GM18951 (cell line): ENCODE measurements around the gene ERGIC2.
A peak's percentile ranks its signal among the peaks of the same experiment; 100 is the strongest.

ENCODE experiments used
- POLR2A ChIP-seq: IDR thresholded peaks from 4 replicates; pipeline ENCODE4 v1.6.1; 2011; ENCODE audit warnings: mild to moderate bottlenecking; ENCODE audit not compliant: insufficient read length, insufficient read depth; ENCODE audit errors: extremely low read depth
- in situ Hi-C: fragments of 300-500 bp; cut with MboI; formaldehyde crosslinking; loops from one replicate; pipeline ENCODE4 v1.12.0; 2022; ENCODE audit warnings: low sequenced_read_pairs, mixed read lengths, inconsistent platforms; ENCODE audit not compliant: unreplicated experiment

Gene ERGIC2, protein sequence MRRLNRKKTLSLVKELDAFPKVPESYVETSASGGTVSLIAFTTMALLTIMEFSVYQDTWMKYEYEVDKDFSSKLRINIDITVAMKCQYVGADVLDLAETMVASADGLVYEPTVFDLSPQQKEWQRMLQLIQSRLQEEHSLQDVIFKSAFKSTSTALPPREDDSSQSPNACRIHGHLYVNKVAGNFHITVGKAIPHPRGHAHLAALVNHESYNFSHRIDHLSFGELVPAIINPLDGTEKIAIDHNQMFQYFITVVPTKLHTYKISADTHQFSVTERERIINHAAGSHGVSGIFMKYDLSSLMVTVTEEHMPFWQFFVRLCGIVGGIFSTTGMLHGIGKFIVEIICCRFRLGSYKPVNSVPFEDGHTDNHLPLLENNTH

DNA sequence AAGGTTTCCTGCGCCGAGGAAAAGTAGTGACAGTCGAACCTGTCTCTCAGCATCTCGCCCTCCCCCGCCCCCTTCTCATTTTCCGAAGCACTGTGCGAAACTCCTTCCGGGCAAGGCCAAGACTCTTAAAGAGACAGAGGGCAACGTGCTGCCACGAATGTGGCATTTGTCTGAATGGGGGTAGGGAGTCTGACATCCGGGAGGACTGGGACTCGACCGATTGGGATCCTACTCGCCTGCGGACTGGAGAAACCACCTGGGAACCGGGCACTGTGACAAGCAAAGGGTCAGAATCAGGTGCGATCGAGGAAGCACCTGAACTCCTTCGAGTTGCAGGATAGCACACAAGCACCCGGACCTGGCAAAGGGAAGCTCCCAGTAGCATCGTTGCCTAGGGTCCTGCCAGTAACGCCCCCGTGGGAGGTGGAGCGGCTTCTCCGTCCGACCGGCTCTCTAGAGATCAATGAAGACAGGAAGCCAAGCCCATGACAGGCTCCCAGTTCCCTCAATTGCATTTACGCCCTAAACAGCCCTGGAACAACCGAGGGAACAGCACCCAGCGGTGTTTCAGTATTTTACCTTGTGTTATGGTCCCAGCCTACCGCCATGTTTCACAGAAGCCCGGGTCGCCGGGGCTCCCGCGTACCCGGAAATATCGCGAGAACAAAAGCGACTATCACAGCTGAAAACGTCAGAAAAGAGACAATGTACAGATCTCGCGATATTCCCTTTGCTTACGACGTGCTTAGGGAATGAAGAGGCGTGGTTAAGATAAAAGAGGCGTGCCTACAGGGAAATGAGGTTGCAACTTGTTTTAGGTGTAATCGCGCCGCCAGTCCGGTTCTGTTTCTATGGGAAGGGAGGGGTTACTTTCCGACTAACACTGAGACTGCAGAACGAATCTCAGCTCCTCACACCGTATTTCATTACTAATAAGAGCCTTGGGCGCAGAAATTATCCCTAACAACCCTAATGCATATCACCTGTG is at the start of gene ERGIC2:
Gene ERGIC2 (minus strand): TSS at position 637 of the 988 bp plus-strand sequence. CDS start 9,539 bp downstream, outside the sequence.
- peak; percentile 68 for TF ChIP-seq POLR2A
- in situ Hi-C loops = no loop called here

DNA sequence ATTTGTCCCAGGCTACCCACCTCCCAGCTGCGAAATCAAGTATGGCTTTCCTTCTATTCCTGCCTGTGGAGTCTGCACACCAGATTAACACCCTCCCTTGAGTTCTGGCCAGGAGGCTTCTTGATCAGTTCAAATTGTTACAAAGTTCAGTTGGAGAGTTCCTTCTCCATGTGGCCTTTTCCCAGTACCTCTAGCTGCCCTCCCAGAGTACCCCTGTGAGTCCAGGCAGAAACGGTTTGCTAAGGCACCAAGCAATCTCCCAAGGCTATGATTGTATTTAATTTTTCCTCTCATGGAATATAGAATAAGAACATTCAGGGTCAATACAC is 49.7 kb upstream of the ERGIC2 start:
- no peak for TF ChIP-seq POLR2A
- in situ Hi-C loops = no loop called here

DNA sequence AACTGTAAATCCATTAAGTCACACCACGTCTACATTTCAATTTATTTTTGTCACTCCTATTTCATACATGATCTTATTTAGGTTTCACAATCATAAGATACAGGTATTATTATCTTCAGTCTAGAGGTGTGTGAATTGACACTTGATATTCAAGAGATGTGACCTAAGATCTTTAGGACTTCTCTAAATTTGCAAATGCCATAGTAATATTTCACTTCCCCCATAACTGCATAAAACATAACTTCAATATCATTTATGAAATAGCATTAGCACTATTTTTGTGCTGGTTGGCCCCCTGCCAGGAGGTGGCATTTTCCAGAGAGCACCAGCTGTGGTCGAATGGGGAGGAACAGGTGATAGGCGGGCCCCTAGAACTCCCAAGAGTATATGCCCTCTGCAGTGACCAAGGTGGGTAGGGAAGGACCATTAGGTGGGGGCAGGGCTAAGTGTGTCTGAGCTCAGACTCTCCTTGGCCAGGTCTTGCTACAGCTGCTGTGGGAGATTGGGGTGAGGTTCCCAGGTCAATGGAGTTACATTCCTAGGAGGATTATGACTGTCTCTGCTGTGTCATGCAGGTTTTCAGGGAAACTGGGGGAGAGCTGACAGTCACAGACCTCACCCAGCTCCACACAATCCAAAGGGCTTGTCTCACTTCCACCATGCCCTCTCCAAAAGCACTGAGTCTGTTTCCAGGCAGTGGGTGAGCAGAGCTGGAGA is 49.2 kb upstream of the ERGIC2 start:
- TF ChIP-seq POLR2A = no peak
- in situ Hi-C loops = no loop called here

DNA sequence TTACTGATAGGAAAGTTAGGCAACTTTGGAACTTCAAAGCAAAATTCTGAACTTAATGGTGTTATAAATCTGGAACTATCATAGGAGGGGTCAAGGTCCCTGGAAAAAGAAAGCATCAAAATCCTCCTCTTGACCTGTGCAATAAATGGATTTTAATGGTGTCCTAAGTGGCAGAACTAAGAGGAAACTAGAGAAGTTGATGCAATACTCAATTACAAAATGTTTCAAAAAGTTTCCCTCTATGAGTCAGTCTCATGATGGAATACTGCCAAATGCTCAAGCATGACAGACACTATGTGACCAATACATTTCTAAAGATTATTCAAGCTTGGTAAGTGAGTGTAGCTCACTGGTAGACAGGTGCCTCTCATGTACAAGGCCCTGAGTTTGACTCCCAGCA is 47.7 kb upstream of the ERGIC2 start:
- TF ChIP-seq POLR2A = no peak
- in situ Hi-C loops = no loop called here

DNA sequence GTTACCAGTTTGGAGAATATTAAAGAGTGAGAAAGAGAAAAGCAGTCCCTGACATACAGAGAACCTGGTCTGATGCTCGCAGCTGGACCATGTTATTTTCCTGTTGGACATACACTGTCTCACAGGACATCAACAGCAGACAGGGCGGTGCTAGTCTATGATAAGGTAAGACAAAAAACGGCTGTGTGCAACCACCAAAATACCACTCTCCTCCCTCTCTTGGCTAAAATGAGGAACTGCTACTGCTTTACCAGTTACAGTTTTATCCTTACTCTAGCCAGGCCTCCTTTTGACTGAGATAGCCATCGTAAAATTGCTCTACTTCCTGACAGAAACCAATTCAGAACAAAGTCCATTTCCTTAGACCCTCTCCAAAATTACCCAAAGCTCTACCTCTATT is 47.0 kb upstream of the ERGIC2 start:
- in situ Hi-C loops = no loop called here
- TF ChIP-seq POLR2A = no peak

DNA sequence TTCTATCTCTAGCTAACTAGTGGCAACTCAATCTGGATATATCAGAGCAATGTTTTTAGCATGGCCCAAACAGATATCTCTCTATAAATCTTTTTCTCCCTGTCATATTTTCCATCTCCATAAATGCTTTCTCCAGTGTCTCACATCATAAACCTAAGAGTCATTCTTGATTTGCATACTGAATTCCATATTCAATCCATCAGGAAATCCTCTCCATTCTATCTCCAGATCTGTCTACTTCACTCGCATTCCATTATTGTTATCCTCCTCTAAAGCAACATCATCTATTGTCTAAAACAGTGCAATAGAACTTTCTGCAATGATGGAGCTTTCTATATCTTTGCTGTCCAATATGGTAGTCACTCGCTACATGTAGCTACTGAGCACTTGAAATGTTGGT is 45.5 kb upstream of the ERGIC2 start:
- TF ChIP-seq POLR2A = no peak
- in situ Hi-C loops = no loop called here

DNA sequence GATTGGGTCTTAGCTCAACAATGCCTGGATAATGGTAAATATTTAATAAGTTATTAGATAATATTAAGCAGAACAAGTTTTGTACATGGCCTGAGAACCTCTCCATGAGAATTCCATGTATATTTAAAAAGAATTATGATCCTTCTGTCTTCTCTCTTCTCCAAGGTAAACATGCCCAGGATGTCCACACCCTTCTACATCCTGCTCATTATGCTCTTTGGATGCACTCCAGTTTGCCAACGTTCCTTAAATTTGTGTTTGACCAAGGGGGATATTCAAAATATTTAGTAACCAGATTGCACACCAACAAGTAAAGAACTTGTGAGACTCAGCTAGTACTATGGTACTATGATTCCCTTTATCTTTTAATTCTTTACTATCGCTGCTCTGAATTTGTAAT is 44.8 kb upstream of the ERGIC2 start:
- in situ Hi-C loops = no loop called here
- TF ChIP-seq POLR2A = no peak

DNA sequence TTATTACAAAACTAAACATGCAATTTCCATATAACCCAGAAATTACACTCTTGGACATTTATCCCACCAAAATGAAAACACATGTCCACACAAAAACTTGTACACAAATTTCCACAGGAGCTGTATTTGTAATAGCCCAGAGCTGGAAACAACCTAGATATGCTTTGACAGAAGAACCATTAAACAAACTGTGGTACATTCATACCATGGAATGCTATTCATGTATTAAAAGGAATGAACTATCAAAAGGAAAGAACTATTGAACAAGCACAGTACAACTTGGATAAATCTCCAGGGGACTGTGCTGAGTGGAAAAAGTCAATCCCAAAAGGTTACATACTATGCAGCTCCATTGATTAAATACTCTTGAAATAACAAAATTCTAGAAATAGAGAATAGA is 35.8 kb upstream of the ERGIC2 start:
- TF ChIP-seq POLR2A = no peak
- in situ Hi-C loops = no loop called here

DNA sequence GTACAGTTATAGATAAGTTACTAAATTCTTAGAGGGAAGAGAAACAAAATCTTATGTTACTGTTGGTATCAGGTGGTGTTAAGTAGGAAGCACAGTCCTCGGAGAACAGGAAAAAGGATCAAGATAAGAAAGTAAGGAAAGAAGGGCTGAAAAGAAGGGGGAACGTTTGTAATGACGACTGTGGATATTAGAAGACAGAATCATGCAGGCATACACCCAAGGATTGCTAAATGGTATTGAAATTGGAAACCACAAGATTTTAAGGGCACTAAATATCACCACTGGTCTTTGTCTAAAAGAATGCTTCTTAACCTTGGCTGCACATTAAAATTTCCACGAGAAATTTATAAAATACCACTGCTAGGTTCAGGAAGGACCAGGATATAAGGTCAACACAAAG is 34.1 kb upstream of the ERGIC2 start:
- TF ChIP-seq POLR2A = no peak
- in situ Hi-C loops = no loop called here

DNA sequence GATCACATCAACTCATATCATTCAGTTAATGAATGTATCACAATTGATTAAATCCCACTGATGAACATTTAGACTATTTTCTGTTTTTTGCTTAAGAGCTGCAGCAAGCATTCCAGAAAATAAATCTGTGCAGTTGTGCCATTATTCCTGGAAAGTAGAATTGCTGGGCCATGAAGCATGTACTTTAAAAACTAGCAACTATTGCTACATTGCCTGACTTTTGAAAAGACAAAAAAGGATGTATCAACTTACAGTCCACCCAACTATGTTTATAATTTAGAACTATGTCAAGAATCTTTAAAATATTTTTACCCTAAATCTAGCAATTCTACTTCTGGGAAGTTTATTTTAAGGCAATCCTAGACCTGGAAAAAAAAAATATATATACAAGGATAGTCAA is 33.4 kb upstream of the ERGIC2 start:
- no peak for TF ChIP-seq POLR2A
- in situ Hi-C loops = no loop called here

DNA sequence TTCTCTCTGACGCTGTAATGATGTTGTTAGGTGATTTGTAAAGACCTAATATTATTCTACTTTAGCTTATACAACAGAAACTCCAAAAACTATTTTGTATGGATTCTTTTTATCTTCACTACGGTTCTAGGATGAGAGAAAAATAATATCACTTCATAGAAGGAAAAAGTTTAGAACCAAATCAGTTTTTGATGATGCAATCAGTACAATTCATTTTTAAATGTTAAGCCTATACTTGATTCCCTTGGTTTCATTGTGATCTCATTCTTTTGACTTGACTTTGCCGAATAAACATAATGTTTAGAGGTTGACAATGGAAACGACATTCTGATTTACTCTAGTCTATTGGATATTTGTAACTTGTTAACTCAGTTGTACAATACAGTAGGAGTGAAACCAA is 24.6 kb upstream of the ERGIC2 start:
- no peak for TF ChIP-seq POLR2A
- in situ Hi-C loops = no loop called here

DNA sequence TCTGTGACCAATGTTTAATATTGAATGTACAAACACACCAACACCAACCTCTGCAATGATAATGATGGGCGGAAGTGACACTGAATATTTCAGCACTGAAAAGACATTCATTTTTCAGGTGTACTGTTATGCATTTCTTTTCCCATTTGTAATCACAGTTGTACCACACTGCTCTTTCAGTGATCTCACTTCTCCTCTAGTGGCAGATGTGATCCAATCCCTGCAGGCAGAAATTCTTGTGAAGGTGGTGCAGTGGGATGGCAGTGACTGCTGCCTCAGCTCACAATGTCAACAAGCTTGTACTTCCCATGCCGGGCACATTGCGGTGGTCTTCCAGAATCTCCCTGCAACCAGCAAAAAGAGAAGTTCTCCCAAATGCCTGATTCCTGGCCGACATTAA is 23.0 kb upstream of the ERGIC2 start:
- no peak for TF ChIP-seq POLR2A
- in situ Hi-C loops = no loop called here

DNA sequence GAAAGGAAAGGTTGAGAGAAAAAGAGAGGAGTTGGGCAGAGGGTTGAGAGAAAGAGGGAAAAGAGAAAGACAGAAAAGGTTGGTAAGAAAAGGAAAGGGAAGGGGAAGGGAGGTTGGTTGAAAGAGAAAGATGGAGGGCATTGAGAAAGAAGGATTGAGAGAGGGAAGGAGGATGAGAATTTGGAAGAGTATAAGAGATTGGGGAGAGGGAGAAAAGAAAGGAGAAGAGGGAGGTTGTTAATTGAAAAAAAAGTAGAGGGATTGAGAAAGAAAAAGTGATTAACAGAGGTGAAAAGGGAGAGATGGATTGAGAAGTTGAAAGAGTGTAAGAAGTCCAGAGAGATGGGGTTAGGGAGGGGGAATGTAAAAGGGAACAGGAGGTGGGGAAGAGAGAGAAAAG is 21.5 kb upstream of the ERGIC2 start:
- no peak for TF ChIP-seq POLR2A
- in situ Hi-C loops = no loop called here

DNA sequence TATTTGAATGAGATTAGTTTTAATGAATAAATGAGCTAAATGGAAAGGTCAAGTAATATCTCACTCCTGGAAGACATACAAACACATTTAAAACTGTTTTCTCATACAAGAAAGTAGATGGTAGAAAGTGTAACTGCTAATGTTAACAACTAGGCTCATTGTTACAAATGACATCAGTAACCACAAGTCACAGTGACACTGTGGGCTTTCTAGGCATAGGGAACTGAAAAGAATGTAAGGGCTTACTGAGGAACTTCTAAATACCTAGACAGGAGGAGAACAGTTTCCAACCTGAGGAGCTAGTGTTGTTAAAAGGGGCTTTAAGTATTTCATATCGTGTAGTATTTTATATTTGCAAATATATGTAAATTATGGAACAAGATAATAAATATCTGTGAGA is 17.5 kb upstream of the ERGIC2 start:
- in situ Hi-C loops = no loop called here
- TF ChIP-seq POLR2A = no peak

DNA sequence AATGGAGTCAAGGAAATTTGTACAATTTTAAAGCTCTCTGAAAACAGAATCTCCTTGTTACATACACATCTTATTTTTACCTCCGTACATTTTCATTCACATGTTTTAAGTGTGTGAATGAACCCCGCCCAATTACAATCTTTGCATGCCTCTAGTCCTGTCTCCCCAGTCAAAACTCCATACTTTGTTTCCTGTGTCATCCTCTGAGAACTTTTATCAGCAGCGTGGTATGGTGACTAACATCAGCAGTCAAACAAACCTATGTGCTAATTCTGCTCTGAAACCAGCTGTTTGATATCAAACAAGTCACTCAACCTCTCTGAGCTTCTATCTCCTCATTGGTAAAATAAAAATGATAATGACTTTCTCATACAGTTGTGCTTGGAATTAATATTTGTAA is 15.8 kb upstream of the ERGIC2 start:
- in situ Hi-C loops = no loop called here

More for the DNA sequence above, 15.8 kb upstream of the ERGIC2 start:
- TF ChIP-seq POLR2A = no peak
